Endothelial cell of umbilical vein (primary cell): Measurements from ENCODE around the gene SPACA7.

Experiments used
- CTCF ChIP-seq, 2 donors: IDR thresholded peaks; 1 replicate in 1 of 2; 2 replicates in 1 of 2; pipeline ENCODE4 v1.5.1; 2011; ENCODE audit warnings: low read length in 2 of 2, mild to moderate bottlenecking in 2 of 2, moderate library complexity in 2 of 2, control low read depth in 1 of 2, inconsistent platforms in 1 of 2, low read depth in 1 of 2; ENCODE audit not compliant: insufficient read depth in 1 of 2; ENCODE audit errors: extremely low read depth in 1 of 2
- EZH2 ChIP-seq: IDR thresholded peaks from 2 replicates; pipeline ENCODE4 v1.6.1; 2012; ENCODE audit warnings: borderline replicate concordance, low read depth, mild to moderate bottlenecking, moderate library complexity, low read length, inconsistent platforms; ENCODE audit not compliant: severe bottlenecking
- FOS ChIP-seq: IDR thresholded peaks from 2 replicates; pipeline ENCODE4 v1.6.1; 2011; ENCODE audit warnings: mild to moderate bottlenecking, low read length, moderate library complexity, borderline replicate concordance; ENCODE audit not compliant: insufficient read depth
- JUN ChIP-seq: IDR thresholded peaks from 2 replicates; pipeline ENCODE4 v1.6.1; 2011; ENCODE audit warnings: borderline replicate concordance, low read depth; ENCODE audit not compliant: insufficient read length, insufficient read depth
- POLR2A ChIP-seq: IDR thresholded peaks from 2 replicates; pipeline ENCODE4 v1.6.1; 2012; ENCODE audit warnings: low read depth, mild to moderate bottlenecking, control low read depth, low read length
- POLR2AphosphoS5 ChIP-seq: IDR thresholded peaks from 2 replicates; pipeline ENCODE4 v1.6.1; 2012; ENCODE audit warnings: low read depth, mild to moderate bottlenecking, control low read depth, low read length, moderate library complexity; ENCODE audit not compliant: insufficient read depth

- TF ChIP-seq CTCF (IDR thresholded peaks at IDR 0.05; ENCODE audit: extremely low read depth in 1 of 2, insufficient read depth in 1 of 2, low read depth in 1 of 2, low read length in 2 of 2) (no peak), EZH2 (no peak), POLR2AphosphoS5 (no peak), POLR2A (no peak), JUN (no peak), FOS (no peak)
Observed at GRCh38 chr13:112346899-112347229, 29.3 kb upstream of the SPACA7 start.
